Measurements from ENCODE around the gene CERKL.
"Not testable (repeated sequence)": the region's sequence is repeated elsewhere in the genome, so short reads cannot be mapped to it uniquely, and the experiment has no call there.

The CERKL gene

GRCh38 chr2:181656450-181657291 is at the start of gene CERKL:
Gene CERKL (minus strand): TSS chr2:181657105. CDS start chr2:181657006, 99 bp downstream.
- DNase-seq (ENCODE audit: low read depth in 2 of 3, low spot score in 2 of 3), result no peak

- DNase-seq (ENCODE audit: low read depth in 2 of 3, low spot score in 2 of 3), result not testable (repeated sequence)
Observed at GRCh38 chr2:181702519-181702918, 45.6 kb upstream of the CERKL start.

GRCh38 chr2:181698223-181698622 is 41.3 kb upstream of the CERKL start:
- DNase-seq (ENCODE audit: low read depth in 2 of 3, low spot score in 2 of 3), result no peak

GRCh38 chr2:181697571-181697970 is 40.7 kb upstream of the CERKL start:
- no peak for DNase-seq (ENCODE audit: low read depth in 2 of 3, low spot score in 2 of 3)

GRCh38 chr2:181697126-181697525 is 40.2 kb upstream of the CERKL start:
- no peak for DNase-seq (ENCODE audit: low read depth in 2 of 3, low spot score in 2 of 3)

GRCh38 chr2:181694271-181694670 is 37.4 kb upstream of the CERKL start:
- DNase-seq (ENCODE audit: low read depth in 2 of 3, low spot score in 2 of 3), result no peak

- DNase-seq (ENCODE audit: low read depth in 2 of 3, low spot score in 2 of 3), result no peak
Observed at GRCh38 chr2:181690860-181691259, 34.0 kb upstream of the CERKL start.

GRCh38 chr2:181686576-181687185 is 29.8 kb upstream of the CERKL start:
- DNase-seq (ENCODE audit: low read depth in 2 of 3, low spot score in 2 of 3), result no peak

- no peak for DNase-seq (ENCODE audit: low read depth in 2 of 3, low spot score in 2 of 3)
Observed at GRCh38 chr2:181685150-181685688, 28.3 kb upstream of the CERKL start.

GRCh38 chr2:181684454-181685149 is 27.7 kb upstream of the CERKL start:
- DNase-seq (ENCODE audit: low read depth in 2 of 3, low spot score in 2 of 3), result no peak

- no peak for DNase-seq (ENCODE audit: low read depth in 2 of 3, low spot score in 2 of 3)
Observed at GRCh38 chr2:181683518-181684453, 26.9 kb upstream of the CERKL start.

- no peak for DNase-seq (ENCODE audit: low read depth in 2 of 3, low spot score in 2 of 3)
Observed at GRCh38 chr2:181682795-181683517, 26.1 kb upstream of the CERKL start.

GRCh38 chr2:181682026-181682789 is 25.3 kb upstream of the CERKL start:
- no peak for DNase-seq (ENCODE audit: low read depth in 2 of 3, low spot score in 2 of 3)

GRCh38 chr2:181680937-181681811 is 24.3 kb upstream of the CERKL start:
- DNase-seq (ENCODE audit: low read depth in 2 of 3, low spot score in 2 of 3), result no peak

- no peak for DNase-seq (ENCODE audit: low read depth in 2 of 3, low spot score in 2 of 3)
Observed at GRCh38 chr2:181680055-181680936, 23.4 kb upstream of the CERKL start, which contains the start of gene NEUROD1. Gene NEUROD1 (minus strand): TSS chr2:181680517. CDS start chr2:181678860, 1,657 bp downstream.

- no peak for DNase-seq (ENCODE audit: low read depth in 2 of 3, low spot score in 2 of 3)
Observed at GRCh38 chr2:181679544-181679979, 22.7 kb upstream of the CERKL start.
